T-helper 9 cell (primary cell): ENCODE data around the gene ROCK2.

Source experiments
- DNase-seq: peaks from one replicate; pipeline ENCODE4 v3.0.0-alpha.2; 2020

ROCK2 gene

GRCh38 chr2:11144077-11144737, 200.2 kb downstream of the ROCK2 start:
- no peak for DNase-seq

DNA sequence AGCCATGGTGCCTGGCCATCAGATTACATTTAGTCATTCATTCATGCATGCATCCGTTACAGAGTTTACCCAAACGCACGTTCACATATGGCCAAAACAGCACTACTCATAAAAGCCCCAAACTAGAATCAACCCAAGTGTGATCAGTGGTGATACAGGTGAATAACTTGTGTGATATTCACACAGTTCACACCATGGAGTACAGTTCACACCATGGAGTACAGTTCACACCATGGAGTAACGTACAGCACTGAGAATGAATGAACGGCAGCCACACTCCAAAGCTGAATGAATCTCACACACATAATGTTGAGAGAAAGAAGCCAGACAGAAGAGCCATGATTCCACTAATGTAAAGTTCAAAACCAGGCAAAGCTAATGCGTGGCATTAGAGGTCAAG, 201.4 kb downstream of the ROCK2 start:
- no peak for DNase-seq

- DNase-seq, result no peak
These were observed 202.1 kb downstream of the ROCK2 start for GRCh38 chr2:11142330-11142729.

- no peak for DNase-seq
These were observed 203.1 kb downstream of the ROCK2 start for GRCh38 chr2:11141319-11141718.

GRCh38 chr2:11140492-11140891, 203.9 kb downstream of the ROCK2 start:
- no peak for DNase-seq

GRCh38 chr2:11134349-11134748, 210.1 kb downstream of the ROCK2 start:
- DNase-seq, result no peak

DNA sequence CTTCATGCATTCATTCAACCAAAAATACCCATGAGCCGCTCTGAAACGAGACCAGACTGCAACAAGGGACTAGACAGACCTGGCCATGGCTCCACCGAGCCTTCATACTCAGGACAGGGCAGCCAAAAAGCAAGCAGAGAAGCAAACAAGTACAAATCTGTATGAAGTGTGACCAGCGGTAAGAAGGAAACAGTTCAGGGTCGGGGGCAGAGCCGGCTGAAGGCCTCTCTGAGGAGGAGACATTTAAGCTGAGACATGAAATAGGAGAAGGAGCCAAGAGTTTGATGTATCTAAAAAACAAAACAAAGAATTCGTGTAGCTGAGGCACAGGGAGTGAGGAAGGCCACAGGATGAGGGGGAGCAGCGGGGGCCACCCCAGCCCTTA, 210.5 kb downstream of the ROCK2 start:
- DNase-seq, result no peak

DNA sequence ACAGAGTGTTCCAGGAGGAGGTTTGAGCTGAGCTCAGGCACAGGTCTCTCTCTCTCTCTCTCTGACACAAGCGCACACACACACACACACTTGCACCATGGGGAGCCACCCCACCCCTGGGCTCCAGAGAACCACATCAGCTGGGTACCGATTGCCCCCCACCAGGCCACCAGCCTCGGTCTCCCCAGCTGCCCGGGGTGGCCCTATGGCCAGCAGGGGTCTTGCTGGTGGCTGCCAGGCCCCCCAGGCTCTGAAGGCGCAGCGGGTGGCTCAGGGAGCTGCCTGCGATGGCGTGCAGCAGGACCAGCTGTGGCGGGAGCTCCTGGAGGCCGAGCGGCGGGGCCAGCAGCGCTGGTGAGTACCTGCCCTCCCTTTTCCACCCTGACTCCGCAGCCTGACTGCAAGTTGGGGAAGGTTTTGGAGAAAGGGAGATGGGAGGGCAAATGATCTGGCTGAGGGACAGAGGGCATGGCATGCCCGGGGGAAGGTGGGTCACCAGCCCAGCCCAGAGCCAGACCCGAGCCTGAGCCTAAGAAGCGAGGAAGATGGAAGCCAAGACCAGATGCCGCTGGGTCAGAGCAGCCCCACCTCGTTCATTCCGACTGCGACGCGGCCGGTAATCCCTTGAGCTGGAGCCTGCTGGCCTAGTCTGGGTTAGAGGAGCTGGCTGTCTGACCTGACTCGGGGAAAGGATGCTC, 211.0 kb downstream of the ROCK2 start:
- no peak for DNase-seq

DNA sequence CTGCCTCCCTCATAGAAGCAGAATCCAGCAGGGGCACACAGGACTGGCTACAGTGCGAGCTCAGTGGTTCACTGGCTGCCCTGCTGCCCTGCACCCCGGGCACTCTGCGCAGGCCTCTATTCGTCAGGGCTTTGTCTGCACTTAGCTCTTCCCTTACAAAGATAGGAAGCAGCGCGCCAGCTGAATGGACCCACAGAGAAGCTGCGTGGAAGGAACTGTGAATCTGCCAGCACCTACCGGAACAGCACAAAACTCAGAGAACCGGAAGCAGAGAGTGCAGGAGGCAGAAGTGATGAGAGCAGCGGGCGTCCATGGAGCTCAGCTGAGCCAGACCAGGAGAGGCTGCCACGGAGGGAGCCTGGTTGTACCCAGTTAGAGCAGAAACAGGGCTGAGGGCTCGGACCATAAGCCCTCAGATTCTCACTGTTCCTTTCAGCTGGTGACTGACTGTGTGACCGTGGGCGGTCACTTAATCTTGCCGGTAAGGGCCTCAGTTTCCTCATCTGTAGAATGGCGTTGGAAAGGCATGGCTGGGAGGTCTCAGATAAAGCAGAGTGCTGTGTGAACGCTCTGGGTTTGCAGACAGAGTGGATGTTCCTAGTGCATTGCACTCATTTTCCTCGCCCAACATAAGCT, 212.3 kb downstream of the ROCK2 start:
- no peak for DNase-seq

GRCh38 chr2:11131166-11131920, 213.1 kb downstream of the ROCK2 start:
- DNase-seq, result no peak
